NT2/D1 (cell line): ENCODE data around the gene CSGALNACT2.

ENCODE experiments used
- YY1 ChIP-seq: IDR thresholded peaks from 2 replicates; pipeline ENCODE4 v1.6.1; 2011; ENCODE audit not compliant: insufficient read length, insufficient read depth
- ZNF274 ChIP-seq: IDR thresholded peaks from 2 replicates; pipeline ENCODE4 v1.6.1; 2011; ENCODE audit warnings: mild to moderate bottlenecking, low read depth, low read length

DNA sequence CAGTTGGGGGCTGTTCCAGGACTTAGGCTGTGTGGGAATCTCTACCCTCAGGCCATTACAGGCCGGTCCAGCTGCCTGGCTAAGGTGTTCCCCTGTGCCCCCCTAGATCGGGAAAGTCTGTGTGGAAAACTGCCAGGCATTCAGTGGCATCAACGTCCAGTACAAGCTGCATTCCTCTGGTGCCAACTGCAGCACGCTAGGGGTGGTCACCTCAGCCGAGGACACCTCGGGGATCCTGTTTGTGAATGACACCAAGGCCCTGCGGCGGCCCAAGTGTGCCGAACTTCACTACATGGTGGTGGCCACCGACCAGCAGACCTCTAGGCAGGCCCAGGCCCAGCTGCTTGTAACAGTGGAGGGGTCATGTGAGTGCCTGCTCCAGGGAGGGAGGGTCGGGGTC is 27.1 kb upstream of the CSGALNACT2 start:
- TF ChIP-seq YY1 (no peak), ZNF274 (no peak)
